GM19351 (cell line): ENCODE data around the gene STAB2.
"Not testable (repeated sequence)": the region's sequence is repeated elsewhere in the genome, so short reads cannot be mapped to it uniquely, and the experiment has no call there.

ENCODE experiments used
- ATAC-seq: cut with Tn5 transposase; IDR thresholded peaks from one replicate; pipeline ENCODE4 v1.9.1; 2021; ENCODE audit warnings: mild to moderate bottlenecking, moderate library complexity; ENCODE audit not compliant: unreplicated experiment

STAB2 gene

GRCh38 chr12:103652808-103653207 is 65.7 kb downstream of the STAB2 start:
- ATAC-seq = no peak

- not testable (repeated sequence) for ATAC-seq
Observed at GRCh38 chr12:103653568-103654173, 66.6 kb downstream of the STAB2 start.

- no peak for ATAC-seq
Observed at GRCh38 chr12:103654816-103655215, 67.7 kb downstream of the STAB2 start.

GRCh38 chr12:103656291-103656690 is 69.2 kb downstream of the STAB2 start:
- ATAC-seq = no peak

GRCh38 chr12:103657331-103657730 is 70.3 kb downstream of the STAB2 start:
- no peak for ATAC-seq

GRCh38 chr12:103664626-103665025 is 77.6 kb downstream of the STAB2 start:
- ATAC-seq = no peak

GRCh38 chr12:103665971-103666370 is 78.9 kb downstream of the STAB2 start:
- ATAC-seq = no peak

- no peak for ATAC-seq
Observed at GRCh38 chr12:103667125-103667524, 80.1 kb downstream of the STAB2 start.

GRCh38 chr12:103668520-103668919 is 81.4 kb downstream of the STAB2 start:
- ATAC-seq = no peak

GRCh38 chr12:103671367-103671766 is 84.3 kb downstream of the STAB2 start:
- no peak for ATAC-seq

- no peak for ATAC-seq
Observed at GRCh38 chr12:103672401-103673119, 85.5 kb downstream of the STAB2 start.

GRCh38 chr12:103673487-103673886 is 86.4 kb downstream of the STAB2 start:
- no peak for ATAC-seq

- ATAC-seq = no peak
Observed at GRCh38 chr12:103673891-103674375, 86.9 kb downstream of the STAB2 start.

GRCh38 chr12:103676893-103677292 is 89.8 kb downstream of the STAB2 start:
- ATAC-seq = no peak

- no peak for ATAC-seq
Observed at GRCh38 chr12:103677341-103677740, 90.3 kb downstream of the STAB2 start.

GRCh38 chr12:103677905-103678304 is 90.8 kb downstream of the STAB2 start:
- ATAC-seq = no peak

GRCh38 chr12:103679421-103680170 is 92.5 kb downstream of the STAB2 start:
- ATAC-seq = no peak

- no peak for ATAC-seq
Observed at GRCh38 chr12:103680591-103681141, 93.6 kb downstream of the STAB2 start.

- ATAC-seq = no peak
Observed at GRCh38 chr12:103686026-103686425, 99.0 kb downstream of the STAB2 start.

- no peak for ATAC-seq
Observed at GRCh38 chr12:103687253-103687652, 100.2 kb downstream of the STAB2 start.

- no peak for ATAC-seq
Observed at GRCh38 chr12:103688376-103689063, 101.4 kb downstream of the STAB2 start.
